H9 (cell line): ENCODE results near the gene ABR. TPM values are rescaled to one million over a fixed set of nuclear protein-coding genes. Genes with fewer than 3 reads are reported as not detected.

Experiments
- DNase-seq: peaks from one replicate; pipeline ENCODE4 v3.0.0-alpha.2; 2017
- H2AFZ ChIP-seq: one replicate; pipeline ENCODE4 v1.6.1; 2013; ENCODE audit warnings: mild to moderate bottlenecking, low read length, control low read depth, moderate library complexity
- H2AK5ac ChIP-seq: 2 replicates; pipeline ENCODE4 v1.6.1; 2013; ENCODE audit warnings: low read length, control low read depth, mixed read lengths; ENCODE audit not compliant: insufficient read length
- H2BK120ac ChIP-seq: one replicate; pipeline ENCODE4 v1.6.1; 2013; ENCODE audit warnings: low read depth, mild to moderate bottlenecking, low read length, control low read depth, inconsistent platforms; ENCODE audit not compliant: poor library complexity, severe bottlenecking
- H2BK12ac ChIP-seq: 2 replicates; pipeline ENCODE4 v1.6.1; 2013; ENCODE audit warnings: low read length, control low read depth, mixed read lengths, low read depth; ENCODE audit not compliant: insufficient read length
- H2BK15ac ChIP-seq: 2 replicates; pipeline ENCODE4 v1.6.1; 2013; ENCODE audit warnings: low read depth, low read length, control low read depth
- H2BK20ac ChIP-seq: one replicate; pipeline ENCODE4 v1.6.1; 2013; ENCODE audit warnings: low read depth, mild to moderate bottlenecking, low read length, control low read depth, inconsistent platforms; ENCODE audit not compliant: poor library complexity, severe bottlenecking
- H2BK5ac ChIP-seq: 2 replicates; pipeline ENCODE4 v1.6.1; 2013; ENCODE audit warnings: low read length, control low read depth, mixed read lengths; ENCODE audit not compliant: insufficient read length
- H3K14ac ChIP-seq: 2 replicates; pipeline ENCODE4 v1.6.1; 2013; ENCODE audit warnings: low read length, control low read depth; ENCODE audit not compliant: insufficient read depth
- H3K18ac ChIP-seq: 2 replicates; pipeline ENCODE4 v1.6.1; 2013; ENCODE audit warnings: low read depth, mild to moderate bottlenecking, mixed read lengths, low read length, control low read depth; ENCODE audit not compliant: insufficient read length
- H3K23ac ChIP-seq: 2 replicates; pipeline ENCODE4 v1.6.1; 2013; ENCODE audit warnings: low read length, control low read depth, mixed read lengths, low read depth; ENCODE audit not compliant: insufficient read length
- H3K23me2 ChIP-seq: 2 replicates; pipeline ENCODE4 v1.6.1; 2013; ENCODE audit warnings: low read depth, mild to moderate bottlenecking, mixed read lengths, low read length, control low read depth; ENCODE audit not compliant: insufficient read length, poor library complexity, severe bottlenecking
- H3K27ac ChIP-seq: 2 replicates; pipeline ENCODE4 v1.5.1; 2013; ENCODE audit warnings: low read length, control low read depth, mixed read lengths, low read depth; ENCODE audit not compliant: insufficient read length
- H3K27me3 ChIP-seq: 2 replicates; pipeline ENCODE4 v1.6.1; 2013; ENCODE audit warnings: low read length, control low read depth, inconsistent platforms; ENCODE audit not compliant: insufficient read depth
- H3K4ac ChIP-seq: 2 replicates; pipeline ENCODE4 v1.6.1; 2013; ENCODE audit warnings: low read depth, mild to moderate bottlenecking, control low read depth, inconsistent platforms, low read length, moderate library complexity
- H3K4me1 ChIP-seq: 2 replicates; pipeline ENCODE4 v1.6.1; 2013; ENCODE audit warnings: low read length, control low read depth, inconsistent platforms; ENCODE audit not compliant: insufficient read depth
- H3K4me2 ChIP-seq: 2 replicates; pipeline ENCODE4 v1.6.1; 2013; ENCODE audit warnings: low read length, control low read depth, mixed read lengths; ENCODE audit not compliant: insufficient read length, insufficient read depth
- H3K56ac ChIP-seq: 2 replicates; pipeline ENCODE4 v1.6.1; 2013; ENCODE audit warnings: low read depth, mild to moderate bottlenecking, mixed read lengths, low read length, control low read depth; ENCODE audit not compliant: insufficient read length
- H3K79me1 ChIP-seq: 2 replicates; pipeline ENCODE4 v1.6.1; 2013; ENCODE audit warnings: low read depth, mild to moderate bottlenecking, moderate library complexity, low read length, control low read depth, inconsistent platforms; ENCODE audit not compliant: insufficient read depth, poor library complexity, severe bottlenecking
- H3K79me2 ChIP-seq: 2 replicates; pipeline ENCODE4 v1.6.1; 2013; ENCODE audit warnings: low read length, control low read depth, inconsistent platforms; ENCODE audit not compliant: insufficient read depth
- H3K9ac ChIP-seq: 2 replicates; pipeline ENCODE4 v1.6.1; 2013; ENCODE audit warnings: low read length, control low read depth, mixed read lengths; ENCODE audit not compliant: insufficient read length; ENCODE audit errors: extremely low read depth
- H3K9me3 ChIP-seq: one replicate; pipeline ENCODE4 v1.6.1; 2013; ENCODE audit warnings: low read depth, low read length, inconsistent platforms; ENCODE audit not compliant: control insufficient read depth
- H3T11ph ChIP-seq: one replicate; pipeline ENCODE4 v1.6.1; 2013; ENCODE audit warnings: mild to moderate bottlenecking, low read length, control low read depth, inconsistent platforms
- H4K20me1 ChIP-seq: one replicate; pipeline ENCODE4 v1.6.1; 2013; ENCODE audit not compliant: control insufficient read depth, insufficient read length, insufficient read depth
- H4K5ac ChIP-seq: 2 replicates; pipeline ENCODE4 v1.6.1; 2013; ENCODE audit warnings: low read depth, mild to moderate bottlenecking, mixed read lengths, low read length, control low read depth; ENCODE audit not compliant: insufficient read length
- H4K8ac ChIP-seq: replicated peaks from 2 replicates; pipeline ENCODE4 v1.6.1; 2013; ENCODE audit warnings: low read length, control low read depth, mixed read lengths, low read depth; ENCODE audit not compliant: insufficient read length
- H4K91ac ChIP-seq: 2 replicates; pipeline ENCODE4 v1.6.1; 2013; ENCODE audit warnings: low read depth, mild to moderate bottlenecking, moderate library complexity, mixed read lengths, low read length, control low read depth; ENCODE audit not compliant: insufficient read length
- H3K27ac Mint-ChIP-seq, 3 experiments: 2 replicates in 2 of 3; 3 replicates in 1 of 3; pipeline ENCODE4 v1.8.0; 2020 to 2021; ENCODE audit warnings: mixed read lengths in 3 of 3, mild to moderate bottlenecking in 1 of 3, moderate library complexity in 1 of 3
- H3K27me3 Mint-ChIP-seq: 2 replicates; pipeline ENCODE4 v1.8.0; 2021; ENCODE audit warnings: low read depth, mild to moderate bottlenecking, moderate library complexity, mixed read lengths
- H3K36me3 Mint-ChIP-seq, 3 experiments: 2 replicates in 2 of 3; 3 replicates in 1 of 3; pipeline ENCODE4 v1.8.0; 2020 to 2021; ENCODE audit warnings: low read depth in 3 of 3, mixed read lengths in 3 of 3; ENCODE audit not compliant: insufficient read depth in 1 of 3
- H3K4me1 Mint-ChIP-seq, 2 experiments: 2 replicates each; pipeline ENCODE4 v1.8.0; 2020; ENCODE audit warnings: mixed read lengths in 2 of 2
- H3K4me3 Mint-ChIP-seq, 2 experiments: 2 replicates in 1 of 2; 3 replicates in 1 of 2; pipeline ENCODE4 v1.8.0; 2020 to 2021; ENCODE audit warnings: mild to moderate bottlenecking in 2 of 2, mixed read lengths in 2 of 2, moderate library complexity in 1 of 2
- H3K9me3 Mint-ChIP-seq, 2 experiments: 2 replicates in 1 of 2; 3 replicates in 1 of 2; pipeline ENCODE4 v1.8.0; 2020; ENCODE audit warnings: mild to moderate bottlenecking in 2 of 2, mixed read lengths in 2 of 2, moderate library complexity in 1 of 2
- WGBS: extraction: QIAGEN DNeasy Blood & Tissue Kit; methylation state at CpG from one replicate; pipeline ENCODE4 v1.1.7; 2013; ENCODE audit warnings: missing lambda C conversion rate, low lambda C conversion rate, mixed read lengths; ENCODE audit not compliant: insufficient read length; ENCODE audit errors: extremely low coverage; 5-methylcytosine and 5-hydroxymethylcytosine counted together
- total RNA-seq: library from RNA; stranded (reverse); gene quantifications from 2 replicates; pipeline ENCODE4 v1.2.1, GENCODE V29; 2021
- TF ChIP-seq, protein P1 (sequence below): fragments of 200-600 bp; sonication (generic); conservative IDR thresholded peaks from 3 replicates; pipeline ENCODE4 v1.8.0; 2021; ENCODE audit warnings: antibody characterized with exemption, mild to moderate bottlenecking

Gene ABR
- total RNA-seq, 1 experiment from 2014 or later, result 34.7 TPM

DNA sequence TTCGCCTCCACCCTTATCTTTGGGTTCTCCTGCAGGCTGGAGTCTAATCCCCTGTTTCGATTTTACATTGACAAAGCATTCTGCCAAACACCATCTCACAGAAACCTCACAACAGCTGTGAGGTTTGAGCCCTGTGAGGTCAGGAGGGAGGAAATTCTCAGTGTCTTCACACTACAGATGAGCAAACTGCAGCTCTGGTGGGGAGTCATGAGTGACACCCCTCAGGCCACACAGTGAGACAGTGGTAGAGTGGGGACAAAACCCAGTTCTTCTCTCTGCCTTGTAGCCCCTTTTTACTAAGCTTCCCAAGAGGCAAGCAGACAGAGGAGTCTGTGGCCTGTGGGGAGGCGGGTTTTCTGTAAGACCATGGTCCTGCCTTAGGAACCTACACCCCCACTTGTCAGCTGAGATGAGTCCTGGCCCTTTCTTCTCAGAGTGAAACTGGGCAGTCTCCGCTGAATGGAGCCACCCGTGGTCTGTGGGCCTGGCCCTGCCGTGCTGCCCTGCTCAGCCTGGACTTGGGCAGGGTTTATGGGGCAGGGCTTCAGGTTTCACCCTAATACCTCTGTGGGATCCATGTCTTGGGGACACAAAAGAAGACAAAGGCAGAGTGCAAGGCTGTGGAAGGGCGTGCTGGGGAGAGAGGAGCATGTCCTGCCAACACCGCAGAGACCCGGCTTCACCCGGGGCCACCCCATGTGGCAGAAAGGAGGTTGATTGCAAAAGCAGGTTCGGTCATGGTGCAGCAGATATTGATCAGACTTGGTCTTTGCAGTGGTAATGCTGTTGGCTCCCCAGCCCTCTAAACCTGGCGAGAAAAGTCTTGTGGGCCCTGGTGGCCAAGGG, 59.0 kb downstream of the ABR start:
- TF ChIP-seq, protein P1, sequence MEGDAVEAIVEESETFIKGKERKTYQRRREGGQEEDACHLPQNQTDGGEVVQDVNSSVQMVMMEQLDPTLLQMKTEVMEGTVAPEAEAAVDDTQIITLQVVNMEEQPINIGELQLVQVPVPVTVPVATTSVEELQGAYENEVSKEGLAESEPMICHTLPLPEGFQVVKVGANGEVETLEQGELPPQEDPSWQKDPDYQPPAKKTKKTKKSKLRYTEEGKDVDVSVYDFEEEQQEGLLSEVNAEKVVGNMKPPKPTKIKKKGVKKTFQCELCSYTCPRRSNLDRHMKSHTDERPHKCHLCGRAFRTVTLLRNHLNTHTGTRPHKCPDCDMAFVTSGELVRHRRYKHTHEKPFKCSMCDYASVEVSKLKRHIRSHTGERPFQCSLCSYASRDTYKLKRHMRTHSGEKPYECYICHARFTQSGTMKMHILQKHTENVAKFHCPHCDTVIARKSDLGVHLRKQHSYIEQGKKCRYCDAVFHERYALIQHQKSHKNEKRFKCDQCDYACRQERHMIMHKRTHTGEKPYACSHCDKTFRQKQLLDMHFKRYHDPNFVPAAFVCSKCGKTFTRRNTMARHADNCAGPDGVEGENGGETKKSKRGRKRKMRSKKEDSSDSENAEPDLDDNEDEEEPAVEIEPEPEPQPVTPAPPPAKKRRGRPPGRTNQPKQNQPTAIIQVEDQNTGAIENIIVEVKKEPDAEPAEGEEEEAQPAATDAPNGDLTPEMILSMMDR, result no peak
- no CpG with 5 or more reads among the region's 12 CpGs for WGBS
- Histone ChIP-seq H3K9ac (no peak overlapping the region), H3K23ac (no peak overlapping the region), H2AK5ac (no peak overlapping the region), H2BK15ac (no peak overlapping the region), H3K27me3 (no peaks in the 10 kb centered on the region), H2BK12ac (no peak overlapping the region), H3K9me3 (no peaks in the 10 kb centered on the region), H4K5ac (no peak overlapping the region), H3K14ac (no peak overlapping the region), H3K79me2 (no peaks in the 10 kb centered on the region), H2BK20ac (no peak overlapping the region), H3K4me2 (no peak overlapping the region), H3T11ph (no peak overlapping the region), H3K23me2 (no peaks in the 10 kb centered on the region), H4K91ac (no peak overlapping the region), H3K18ac (no peak overlapping the region), H2AFZ (no peak overlapping the region), H3K4me1 (no peaks in the 10 kb centered on the region), H4K8ac (no peak overlapping the region), H2BK120ac (no peak overlapping the region), H4K20me1 (no peaks in the 10 kb centered on the region), H3K4ac (no peak overlapping the region), H3K27ac (no peak overlapping the region), H3K79me1 (no peaks in the 10 kb centered on the region), H3K56ac (no peak overlapping the region), H2BK5ac (no peak overlapping the region)
- Mint-ChIP-seq H3K9me3 (peaks cover 3% of the 10 kb centered on the region in 2 experiments; a peak in 4 of 5 replicates), H3K27me3 (peaks cover 27% of the 10 kb centered on the region), H3K4me1 (peaks cover 2 to 21% of the 10 kb centered on the region in 2 experiments; a peak in 3 of 4 replicates), H3K4me3 (no peak overlapping the region), H3K36me3 (peaks cover 0 to 7% (median 3%) of the 10 kb centered on the region in 3 experiments; a peak in 3 of 7 replicates), H3K27ac (peak overlapping the region in 1 of 3 experiments; percentile 45; a peak in 1 of 7 replicates)
- DNase-seq, result no peak
